MM.1S (cell line): ENCODE measurements around the gene ACTN1.

Experiments used
- DNase-seq: peaks from one replicate; pipeline ENCODE4 v3.0.0-alpha.2; 2015
- H2AFZ ChIP-seq: fragments of 300-600 bp; sonication (generic); 2 replicates; pipeline ENCODE4 v1.6.0; 2016; ENCODE audit warnings: antibody characterized with exemption, low read length
- H3F3A ChIP-seq: fragments of 300-600 bp; sonication (generic); 2 replicates; pipeline ENCODE4 v1.6.1; 2016; ENCODE audit warnings: mild to moderate bottlenecking, antibody characterized with exemption, low read length, moderate library complexity, mixed read lengths; ENCODE audit not compliant: insufficient read depth
- H3K27ac ChIP-seq: fragments of 300-600 bp; sonication (generic); 2 replicates; pipeline ENCODE4 v1.5.1; 2016; ENCODE audit warnings: mild to moderate bottlenecking, low read length
- H3K27me3 ChIP-seq: fragments of 300-600 bp; sonication (generic); replicated peaks from 2 replicates; pipeline ENCODE4 v1.6.0; 2016; ENCODE audit warnings: low read length; ENCODE audit not compliant: insufficient read depth
- H3K36me3 ChIP-seq: fragments of 300-600 bp; sonication (generic); replicated peaks from 2 replicates; pipeline ENCODE4 v1.6.1; 2016; ENCODE audit warnings: mild to moderate bottlenecking, low read length, mixed read lengths; ENCODE audit not compliant: insufficient read depth
- H3K4me1 ChIP-seq: fragments of 300-600 bp; sonication (generic); 2 replicates; pipeline ENCODE4 v1.6.1; 2016; ENCODE audit warnings: low read length, mixed read lengths
- H3K4me2 ChIP-seq: fragments of 300-600 bp; sonication (generic); 2 replicates; pipeline ENCODE4 v1.6.0; 2016; ENCODE audit warnings: low read depth, low read length
- H3K4me3 ChIP-seq: fragments of 300-600 bp; sonication (generic); 2 replicates; pipeline ENCODE4 v1.5.1; 2016; ENCODE audit warnings: low read length, mixed read lengths
- H3K79me2 ChIP-seq: fragments of 300-600 bp; sonication (generic); 2 replicates; pipeline ENCODE4 v1.6.1; 2016; ENCODE audit warnings: mixed run types, low read length, mixed read lengths
- H3K9ac ChIP-seq: fragments of 300-600 bp; sonication (generic); 2 replicates; pipeline ENCODE4 v1.6.1; 2016; ENCODE audit warnings: low read length, mixed read lengths
- H3K9me2 ChIP-seq: fragments of 300-600 bp; sonication (generic); replicated peaks from 2 replicates; pipeline ENCODE4 v1.6.1; 2016; ENCODE audit warnings: mild to moderate bottlenecking, low read length, mixed read lengths; ENCODE audit not compliant: insufficient read depth
- H3K9me3 ChIP-seq: fragments of 300-600 bp; sonication (generic); replicated peaks from 2 replicates; pipeline ENCODE4 v1.6.1; 2016; ENCODE audit warnings: mild to moderate bottlenecking, low read length, mixed read lengths; ENCODE audit not compliant: insufficient read depth
- H4K20me1 ChIP-seq: fragments of 300-600 bp; sonication (generic); 2 replicates; pipeline ENCODE4 v1.6.1; 2016; ENCODE audit warnings: mild to moderate bottlenecking, low read length, moderate library complexity, mixed read lengths; ENCODE audit not compliant: insufficient read depth
- CTCF ChIP-seq: fragments of 300-600 bp; sonication (generic); IDR thresholded peaks from 2 replicates; pipeline ENCODE4 v1.5.1; 2016; ENCODE audit warnings: antibody characterized with exemption, low read length, mixed read lengths
- EZH2 ChIP-seq: fragments of 300-600 bp; sonication (generic); optimal IDR thresholded peaks from 2 replicates; pipeline ENCODE3; 2017; ENCODE audit warnings: low read depth, mild to moderate bottlenecking, antibody characterized with exemption, low read length, mixed read lengths
- EZH2phosphoT487 ChIP-seq: fragments of 300-600 bp; sonication (generic); IDR thresholded peaks from 2 replicates; pipeline ENCODE4 v1.6.1; 2018; ENCODE audit warnings: antibody characterized with exemption, low read length

Gene ACTN1

GRCh38 chr14:68969278-68970033 is 9.6 kb downstream of the ACTN1 start:
- peak overlapping the region; percentile 47; the same call in 1 of the 2 replicates for H3K27ac ChIP-seq
- 0 out of 2 replicates have a peak overlapping the region, but pooled peaks have one; percentile 23 for H3K9ac ChIP-seq
- no peaks in the 10 kb centered on the region for H3K36me3 ChIP-seq

DNA sequence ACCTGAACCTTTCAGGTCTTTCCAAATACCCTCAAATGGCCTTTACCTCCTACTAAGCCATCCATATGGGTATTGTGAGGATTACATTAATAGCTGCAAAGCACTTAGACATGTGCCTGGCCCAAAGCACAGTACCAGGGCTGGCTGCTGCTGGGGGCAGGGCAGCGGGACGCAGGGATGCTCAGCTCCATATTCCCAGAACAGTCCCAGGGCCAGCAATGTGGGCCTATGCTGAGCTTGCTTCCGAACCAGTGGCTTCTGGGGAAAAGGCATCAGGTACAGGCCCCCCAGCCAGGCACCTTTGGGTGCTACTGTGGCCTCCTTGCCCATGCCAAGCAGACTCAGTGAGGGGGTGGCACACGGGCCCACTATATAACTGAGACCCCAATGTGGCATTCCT is 10.4 kb downstream of the ACTN1 start:
- TF ChIP-seq CTCF, result no peak
- no peak for TF ChIP-seq EZH2
- TF ChIP-seq EZH2phosphoT487, result no peak
- Histone ChIP-seq H3K9me2 (no peaks in the 10 kb centered on the region), H4K20me1 (no peaks in the 10 kb centered on the region), H3K9me3 (no peaks in the 10 kb centered on the region), H3K27ac (no peak overlapping the region), H3K36me3 (no peaks in the 10 kb centered on the region), H2AFZ (no peak overlapping the region), H3K4me2 (no peak overlapping the region), H3K9ac (no peak overlapping the region), H3F3A (0 out of 2 replicates have a peak, but pooled peaks cover 2% of the 10 kb centered on the region), H3K4me1 (peaks cover 14% of the 10 kb centered on the region; the same call in 1 of the 2 replicates), H3K4me3 (no peak overlapping the region), H3K27me3 (no peaks in the 10 kb centered on the region), H3K79me2 (no peaks in the 10 kb centered on the region)
- DNase-seq, result no peak

More at GRCh38 chr14:68969278-68970033, 9.6 kb downstream of the ACTN1 start:
- H2AFZ ChIP-seq, result no peak overlapping the region
- H3K9me3 ChIP-seq, result no peaks in the 10 kb centered on the region
- no peak overlapping the region for H3K4me3 ChIP-seq
- H3F3A ChIP-seq, result 0 out of 2 replicates have a peak, but pooled peaks cover 2% of the 10 kb centered on the region
- H3K9me2 ChIP-seq, result no peaks in the 10 kb centered on the region
- no peaks in the 10 kb centered on the region for H3K79me2 ChIP-seq
- TF ChIP-seq EZH2phosphoT487 (no peak), CTCF (no peak), EZH2 (no peak)
- H3K4me2 ChIP-seq, result peak overlapping the region; percentile 21; the same call in 1 of the 2 replicates
- H3K4me1 ChIP-seq, result peaks cover 14% of the 10 kb centered on the region; the same call in 1 of the 2 replicates
- no peaks in the 10 kb centered on the region for H4K20me1 ChIP-seq
- no peak for DNase-seq
- no peaks in the 10 kb centered on the region for H3K27me3 ChIP-seq

- no peak overlapping the region for H3K4me2 ChIP-seq
- no peaks in the 10 kb centered on the region for H3K9me3 ChIP-seq
- H3K9ac ChIP-seq, result no peak overlapping the region
- no peak for DNase-seq
- no peaks in the 10 kb centered on the region for H3K79me2 ChIP-seq
- H3K9me2 ChIP-seq, result no peaks in the 10 kb centered on the region
- H3K27me3 ChIP-seq, result no peaks in the 10 kb centered on the region
- TF ChIP-seq CTCF, result no peak
- no peak for TF ChIP-seq EZH2phosphoT487
- no peak for TF ChIP-seq EZH2
- no peak overlapping the region for H2AFZ ChIP-seq
- H3K4me1 ChIP-seq, result peaks cover 14% of the 10 kb centered on the region; the same call in 1 of the 2 replicates
- 0 out of 2 replicates have a peak, but pooled peaks cover 2% of the 10 kb centered on the region for H3F3A ChIP-seq
- no peaks in the 10 kb centered on the region for H3K36me3 ChIP-seq
- H3K4me3 ChIP-seq, result no peak overlapping the region
- no peaks in the 10 kb centered on the region for H4K20me1 ChIP-seq
- H3K27ac ChIP-seq, result no peak overlapping the region
Measured at GRCh38 chr14:68968051-68968450, 11.1 kb downstream of the ACTN1 start.
